Dendritic cell treated with granulocyte-macrophage colony-stimulating factor and Interleukin-4, amounts not matched to agents 40 ng/mL and 50 ng/mL, for 4 days (primary cell): ENCODE results near the gene SERPINB5.

Experiments used
- H3K27ac Mint-ChIP-seq: one replicate; pipeline ENCODE4 v1.8.0; 2022; ENCODE audit warnings: mild to moderate bottlenecking, mixed read lengths
- H3K27me3 Mint-ChIP-seq: one replicate; pipeline ENCODE4 v1.8.0; 2022; ENCODE audit warnings: mild to moderate bottlenecking, mixed read lengths
- H3K36me3 Mint-ChIP-seq: one replicate; pipeline ENCODE4 v1.8.0; 2022; ENCODE audit warnings: low read depth, mixed read lengths
- H3K4me1 Mint-ChIP-seq: one replicate; pipeline ENCODE4 v1.8.0; 2022; ENCODE audit warnings: low read depth, mixed read lengths
- H3K4me3 Mint-ChIP-seq: one replicate; pipeline ENCODE4 v1.8.0; 2022; ENCODE audit warnings: mild to moderate bottlenecking, moderate library complexity, mixed read lengths
- H3K9me3 Mint-ChIP-seq: one replicate; pipeline ENCODE4 v1.8.0; 2022; ENCODE audit warnings: mixed read lengths
- intact Hi-C: fragments of 100-400 bp; cut with micrococcal nuclease; formaldehyde crosslinking; loops from one replicate; pipeline ENCODE4 v1.15.0; 2022

The SERPINB5 gene

GRCh38 chr18:63480915-63481314, 4.2 kb downstream of the SERPINB5 start:
- intact Hi-C loops, result no loop called here
- H3K36me3 Mint-ChIP-seq, result no peaks in the 10 kb centered on the region
- H3K27ac Mint-ChIP-seq, result no peak overlapping the region
- H3K4me3 Mint-ChIP-seq, result no peak overlapping the region
- H3K4me1 Mint-ChIP-seq, result no peaks in the 10 kb centered on the region
- H3K27me3 Mint-ChIP-seq, result no peaks in the 10 kb centered on the region
- H3K9me3 Mint-ChIP-seq, result no peaks in the 10 kb centered on the region

GRCh38 chr18:63487676-63488075, 10.9 kb downstream of the SERPINB5 start:
- intact Hi-C loops, result no loop called here
- Mint-ChIP-seq H3K4me3 (no peak overlapping the region), H3K27me3 (no peaks in the 10 kb centered on the region), H3K36me3 (no peaks in the 10 kb centered on the region), H3K27ac (no peak overlapping the region), H3K4me1 (no peaks in the 10 kb centered on the region), H3K9me3 (no peaks in the 10 kb centered on the region)

GRCh38 chr18:63488160-63488559, 11.4 kb downstream of the SERPINB5 start:
- Mint-ChIP-seq H3K4me3 (no peak overlapping the region), H3K4me1 (no peaks in the 10 kb centered on the region), H3K27me3 (no peaks in the 10 kb centered on the region), H3K27ac (no peak overlapping the region), H3K9me3 (no peaks in the 10 kb centered on the region), H3K36me3 (no peaks in the 10 kb centered on the region)
- intact Hi-C loops, result no loop called here

GRCh38 chr18:63492851-63493250, 16.1 kb downstream of the SERPINB5 start:
- intact Hi-C loops, result no loop called here
- no peaks in the 10 kb centered on the region for H3K27me3 Mint-ChIP-seq
- no peaks in the 10 kb centered on the region for H3K9me3 Mint-ChIP-seq
- H3K4me3 Mint-ChIP-seq, result no peak overlapping the region
- no peaks in the 10 kb centered on the region for H3K4me1 Mint-ChIP-seq
- H3K36me3 Mint-ChIP-seq, result no peaks in the 10 kb centered on the region
- H3K27ac Mint-ChIP-seq, result no peak overlapping the region

GRCh38 chr18:63495675-63496074, 18.9 kb downstream of the SERPINB5 start:
- Mint-ChIP-seq H3K36me3 (no peaks in the 10 kb centered on the region), H3K9me3 (no peaks in the 10 kb centered on the region), H3K4me1 (no peaks in the 10 kb centered on the region), H3K4me3 (no peak overlapping the region), H3K27me3 (no peaks in the 10 kb centered on the region), H3K27ac (no peak overlapping the region)
- intact Hi-C loops, result no loop called here

- Mint-ChIP-seq H3K36me3 (no peaks in the 10 kb centered on the region), H3K27me3 (peaks cover 3% of the 10 kb centered on the region), H3K4me3 (no peak overlapping the region), H3K27ac (no peak overlapping the region), H3K9me3 (no peaks in the 10 kb centered on the region), H3K4me1 (no peaks in the 10 kb centered on the region)
- intact Hi-C loops, result loop anchor here (10.0 kb wide), 1 partner anchor 161 kb away; no protein-coding TSS in a partner anchor
These were observed 29.0 kb downstream of the SERPINB5 start for GRCh38 chr18:63505566-63506335.

GRCh38 chr18:63506336-63506646, 29.5 kb downstream of the SERPINB5 start:
- Mint-ChIP-seq H3K9me3 (no peaks in the 10 kb centered on the region), H3K4me1 (no peaks in the 10 kb centered on the region), H3K27me3 (peaks cover 6% of the 10 kb centered on the region), H3K36me3 (no peaks in the 10 kb centered on the region), H3K27ac (no peak overlapping the region), H3K4me3 (no peak overlapping the region)
- intact Hi-C loops, result loop anchor here (10.0 kb wide), 1 partner anchor 161 kb away; no protein-coding TSS in a partner anchor

- no peak overlapping the region for H3K27ac Mint-ChIP-seq
- H3K4me3 Mint-ChIP-seq, result no peak overlapping the region
- H3K27me3 Mint-ChIP-seq, result peaks cover 9% of the 10 kb centered on the region
- H3K4me1 Mint-ChIP-seq, result no peaks in the 10 kb centered on the region
- intact Hi-C loops, result loop anchor here (10.0 kb wide), 1 partner anchor 164 kb away; no protein-coding TSS in a partner anchor
- H3K9me3 Mint-ChIP-seq, result no peaks in the 10 kb centered on the region
- no peaks in the 10 kb centered on the region for H3K36me3 Mint-ChIP-seq
These were observed 31.8 kb downstream of the SERPINB5 start for GRCh38 chr18:63508596-63508995.

GRCh38 chr18:63511285-63511684, 34.5 kb downstream of the SERPINB5 start:
- H3K36me3 Mint-ChIP-seq, result no peaks in the 10 kb centered on the region
- intact Hi-C loops, result loop anchor here (10.0 kb wide), 2 partner anchors 234 to 484 kb away; no protein-coding TSS in a partner anchor
- H3K27ac Mint-ChIP-seq, result no peak overlapping the region
- H3K4me3 Mint-ChIP-seq, result no peak overlapping the region
- H3K27me3 Mint-ChIP-seq, result peaks cover 11% of the 10 kb centered on the region
- H3K9me3 Mint-ChIP-seq, result no peaks in the 10 kb centered on the region
- H3K4me1 Mint-ChIP-seq, result no peaks in the 10 kb centered on the region

- Mint-ChIP-seq H3K4me3 (no peak overlapping the region), H3K9me3 (no peaks in the 10 kb centered on the region), H3K27ac (no peak overlapping the region), H3K27me3 (peaks cover 8% of the 10 kb centered on the region), H3K4me1 (no peaks in the 10 kb centered on the region), H3K36me3 (no peaks in the 10 kb centered on the region)
- intact Hi-C loops, result loop anchor here (10.0 kb wide), 2 partner anchors 230 to 480 kb away; no protein-coding TSS in a partner anchor
These were observed 37.6 kb downstream of the SERPINB5 start for GRCh38 chr18:63514326-63514725.

- Mint-ChIP-seq H3K27ac (no peak overlapping the region), H3K9me3 (no peaks in the 10 kb centered on the region), H3K36me3 (no peaks in the 10 kb centered on the region), H3K27me3 (peaks cover 8% of the 10 kb centered on the region), H3K4me3 (no peak overlapping the region), H3K4me1 (no peaks in the 10 kb centered on the region)
- intact Hi-C loops, result loop anchor here (5.0 to 10.0 kb wide), 3 partner anchors 230 to 480 kb away; no protein-coding TSS in a partner anchor
These were observed 38.3 kb downstream of the SERPINB5 start for GRCh38 chr18:63514888-63515678.

GRCh38 chr18:63515801-63516200, 39.0 kb downstream of the SERPINB5 start:
- H3K9me3 Mint-ChIP-seq, result no peaks in the 10 kb centered on the region
- H3K27ac Mint-ChIP-seq, result no peak overlapping the region
- intact Hi-C loops, result loop anchor here (5.0 to 10.0 kb wide), 3 partner anchors 229 to 479 kb away; no protein-coding TSS in a partner anchor
- H3K4me3 Mint-ChIP-seq, result no peak overlapping the region
- H3K4me1 Mint-ChIP-seq, result no peaks in the 10 kb centered on the region
- no peaks in the 10 kb centered on the region for H3K36me3 Mint-ChIP-seq
- H3K27me3 Mint-ChIP-seq, result peaks cover 7% of the 10 kb centered on the region

- no peaks in the 10 kb centered on the region for H3K36me3 Mint-ChIP-seq
- intact Hi-C loops, result loop anchor here (1.0 to 10.0 kb wide), 5 partner anchors 60 to 476 kb away; no protein-coding TSS in a partner anchor
- no peak overlapping the region for H3K4me3 Mint-ChIP-seq
- H3K4me1 Mint-ChIP-seq, result no peaks in the 10 kb centered on the region
- H3K27ac Mint-ChIP-seq, result no peak overlapping the region
- no peaks in the 10 kb centered on the region for H3K9me3 Mint-ChIP-seq
- peaks cover 2% of the 10 kb centered on the region for H3K27me3 Mint-ChIP-seq
These were observed 41.6 kb downstream of the SERPINB5 start for GRCh38 chr18:63518178-63519012.
